ENCODE results near the gene CAP1. TPM values are rescaled to one million over a fixed set of nuclear protein-coding genes. Genes with fewer than 3 reads are reported as not detected.

The CAP1 gene
- total and polyA plus RNA-seq, 2 of the 13 experiments (the other 11 are each of a cell fraction or from before 2014, with no cell fraction given), result 174 to 195 TPM

DNA sequence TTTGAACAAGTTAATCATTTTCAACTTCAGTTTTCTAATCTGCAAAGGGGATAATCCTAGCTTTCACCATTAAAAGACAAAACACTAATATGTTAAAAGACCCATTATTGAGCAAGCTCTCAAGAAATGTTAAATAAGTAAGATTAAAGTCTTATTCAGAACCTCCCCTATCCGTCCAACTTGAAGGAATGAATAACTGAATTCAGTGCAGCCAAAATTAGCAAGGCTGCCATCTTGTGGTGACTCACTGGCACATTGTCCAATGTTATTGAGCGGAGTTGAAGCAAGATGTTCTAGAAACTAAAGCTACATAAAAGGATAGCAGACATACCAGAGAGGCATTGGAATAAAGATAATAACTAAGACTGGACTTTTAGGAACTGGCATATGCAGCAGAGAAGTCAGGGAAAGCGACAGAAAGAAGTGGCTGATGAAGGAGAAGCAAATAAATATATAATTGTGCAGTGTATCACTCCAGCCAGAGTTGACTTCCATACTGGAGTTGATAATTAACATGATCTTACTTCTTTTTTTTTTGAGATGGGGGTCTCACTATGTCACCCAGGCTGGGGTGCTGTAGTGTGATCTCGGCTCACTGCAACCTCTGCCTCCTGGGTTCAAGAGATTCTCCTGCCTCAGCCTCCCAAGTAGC, 8.2 kb upstream of the CAP1 start:
- peak; percentile 57; the same call in 2 of the 3 replicates for ATAC-seq
- CTCF ChIA-PET (ENCODE audit: low intra/inter-chr PET ratio, low total read pairs), result interaction anchor here (1.3 to 1.4 kb wide), 2 partner anchors 113 to 216 kb away, joined by 8 read pairs; no protein-coding TSS in a partner anchor
- TF ChIP-seq FOSL2 (CRISPR knock-in tag; IDR thresholded peaks at IDR 0.05) (0 out of 2 replicates have a peak, but pooled peaks have one; percentile 21), MED8 (CRISPR knock-in tag; IDR thresholded peaks at IDR 0.05; ENCODE audit: insufficient replicate concordance) (no peak), FOSL1 (CRISPR knock-in tag; IDR thresholded peaks at IDR 0.05; ENCODE audit: borderline replicate concordance) (no peak), SATB2 (CRISPR knock-in tag; IDR thresholded peaks at IDR 0.05) (no peak), SNAPC2 (CRISPR knock-in tag; IDR thresholded peaks at IDR 0.05) (no peak), MIXL1 (CRISPR knock-in tag; IDR thresholded peaks at IDR 0.05) (0 out of 2 replicates have a peak, but pooled peaks have one; percentile 56), ZNF24 (IDR thresholded peaks at IDR 0.05) (0 out of 2 replicates have a peak, but pooled peaks have one; percentile 68), SMC3 (IDR thresholded peaks at IDR 0.05; ENCODE audit: low read length) (0 out of 2 replicates have a peak, but pooled peaks have one; percentile 31), STAG1 (CRISPR knock-in tag; IDR thresholded peaks at IDR 0.05) (peak; percentile 63), ZNF441 (CRISPR knock-in tag; IDR thresholded peaks at IDR 0.05; ENCODE audit: borderline replicate concordance) (0 out of 2 replicates have a peak, but pooled peaks have one; percentile 40)
- TF ChIP-seq, protein P1, sequence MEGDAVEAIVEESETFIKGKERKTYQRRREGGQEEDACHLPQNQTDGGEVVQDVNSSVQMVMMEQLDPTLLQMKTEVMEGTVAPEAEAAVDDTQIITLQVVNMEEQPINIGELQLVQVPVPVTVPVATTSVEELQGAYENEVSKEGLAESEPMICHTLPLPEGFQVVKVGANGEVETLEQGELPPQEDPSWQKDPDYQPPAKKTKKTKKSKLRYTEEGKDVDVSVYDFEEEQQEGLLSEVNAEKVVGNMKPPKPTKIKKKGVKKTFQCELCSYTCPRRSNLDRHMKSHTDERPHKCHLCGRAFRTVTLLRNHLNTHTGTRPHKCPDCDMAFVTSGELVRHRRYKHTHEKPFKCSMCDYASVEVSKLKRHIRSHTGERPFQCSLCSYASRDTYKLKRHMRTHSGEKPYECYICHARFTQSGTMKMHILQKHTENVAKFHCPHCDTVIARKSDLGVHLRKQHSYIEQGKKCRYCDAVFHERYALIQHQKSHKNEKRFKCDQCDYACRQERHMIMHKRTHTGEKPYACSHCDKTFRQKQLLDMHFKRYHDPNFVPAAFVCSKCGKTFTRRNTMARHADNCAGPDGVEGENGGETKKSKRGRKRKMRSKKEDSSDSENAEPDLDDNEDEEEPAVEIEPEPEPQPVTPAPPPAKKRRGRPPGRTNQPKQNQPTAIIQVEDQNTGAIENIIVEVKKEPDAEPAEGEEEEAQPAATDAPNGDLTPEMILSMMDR (CRISPR knock-in tag; IDR thresholded peaks at IDR 0.05), result peak; percentile 74

More for the DNA sequence above, 8.2 kb upstream of the CAP1 start:
- WGBS (ENCODE audit: low lambda C conversion rate), result 6% methylated on average over 4 of the region's 4 CpGs
- Histone ChIP-seq H3K27ac (ENCODE audit: extremely low read length, insufficient read depth, low read length) (no peak overlapping the region), H3K27me3 (ENCODE audit: control insufficient read depth in 1 of 2, insufficient read depth in 2 of 2, low read length in 2 of 2) (0 out of 5 replicates have a peak, but pooled peaks cover 0 to 3% of the 10 kb centered on the region in 2 experiments), H3K4me1 (ENCODE audit: insufficient read depth, low read length) (peaks cover 6% of the 10 kb centered on the region; the same call in 1 of the 2 replicates), H3K4me2 (ENCODE audit: low read depth, low read length) (no peak overlapping the region), H3K79me2 (ENCODE audit: insufficient read depth, low read length) (no peaks in the 10 kb centered on the region), H2AFZ (ENCODE audit: low read length) (no peak overlapping the region), H3K4me3 (replicated peaks in 1 of 3; ENCODE audit: insufficient read depth in 1 of 3, low read depth in 2 of 3, low read length in 3 of 3) (no peak overlapping the region), H3K36me3 (replicated peaks in 1 of 2; ENCODE audit: control insufficient read depth in 1 of 2, insufficient read depth in 2 of 2, low read length in 2 of 2) (no peaks in the 10 kb centered on the region), H4K20me1 (ENCODE audit: insufficient read depth, low read length) (no peaks in the 10 kb centered on the region), H3K9me3 (ENCODE audit: low read length) (no peaks in the 10 kb centered on the region), H3K9ac (ENCODE audit: insufficient read depth, low read depth, low read length) (no peak overlapping the region)
- BruUV-seq (replicated peaks), result no TSS peak
- intact Hi-C loops (cut with micrococcal nuclease; ENCODE audit: unreplicated experiment) (loop anchor here (10.0 kb wide), 2 partner anchors 118 to 218 kb away; no protein-coding TSS in a partner anchor), in situ Hi-C loops (cut with HindIII; ENCODE audit: extremely low pct_ligation_motif_present, low pct_unique_long_range_greater_than_20kb) (loop anchor here (10.0 kb wide), 1 partner anchor 108 kb away; no protein-coding TSS in a partner anchor)
- POLR2A ChIA-PET, result no interaction called here
- FAIRE-seq (peak; percentile 78), DNase-seq (ENCODE audit: low spot score) (peak; percentile 34)
